GM18519 (cell line): ENCODE data around the gene MSI2.

Experiments
- ATAC-seq: cut with Tn5 transposase; IDR thresholded peaks from one replicate; pipeline ENCODE4 v1.9.1; 2021; ENCODE audit warnings: mild to moderate bottlenecking, moderate library complexity; ENCODE audit not compliant: unreplicated experiment, low FRiP score

The MSI2 gene

DNA sequence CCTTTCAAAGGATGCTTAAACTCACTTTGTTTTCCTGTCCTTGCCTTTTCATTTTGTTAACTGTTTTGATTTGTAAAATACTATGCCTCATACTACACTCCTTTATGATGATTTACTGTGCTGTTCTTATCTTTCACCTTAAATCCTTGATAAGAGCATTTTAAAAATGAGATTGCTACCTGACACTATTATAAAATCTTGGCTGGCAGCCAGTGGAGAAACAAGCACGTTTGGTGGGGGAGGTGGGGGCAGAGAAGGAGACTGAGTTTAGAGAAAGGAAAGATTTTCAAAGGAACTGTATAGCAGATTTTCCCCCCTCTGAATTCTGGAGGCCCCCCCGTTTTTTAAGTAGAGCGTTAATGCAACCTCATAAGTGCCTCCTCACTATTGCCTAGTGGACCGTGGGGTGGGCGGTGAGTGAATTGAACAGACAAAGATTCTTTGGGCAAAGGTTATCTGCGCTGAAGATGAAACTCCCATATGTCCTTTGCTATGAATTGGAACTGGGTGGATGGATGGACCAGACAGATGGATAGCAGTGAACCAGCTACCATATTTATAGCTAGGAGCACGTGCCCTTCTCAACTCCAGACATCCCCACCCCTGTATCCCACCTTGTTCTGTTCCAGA is 288.6 kb downstream of the MSI2 start:
- no peak for ATAC-seq

- ATAC-seq, result no peak
Observed at GRCh38 chr17:57545731-57546342, 289.5 kb downstream of the MSI2 start.

DNA sequence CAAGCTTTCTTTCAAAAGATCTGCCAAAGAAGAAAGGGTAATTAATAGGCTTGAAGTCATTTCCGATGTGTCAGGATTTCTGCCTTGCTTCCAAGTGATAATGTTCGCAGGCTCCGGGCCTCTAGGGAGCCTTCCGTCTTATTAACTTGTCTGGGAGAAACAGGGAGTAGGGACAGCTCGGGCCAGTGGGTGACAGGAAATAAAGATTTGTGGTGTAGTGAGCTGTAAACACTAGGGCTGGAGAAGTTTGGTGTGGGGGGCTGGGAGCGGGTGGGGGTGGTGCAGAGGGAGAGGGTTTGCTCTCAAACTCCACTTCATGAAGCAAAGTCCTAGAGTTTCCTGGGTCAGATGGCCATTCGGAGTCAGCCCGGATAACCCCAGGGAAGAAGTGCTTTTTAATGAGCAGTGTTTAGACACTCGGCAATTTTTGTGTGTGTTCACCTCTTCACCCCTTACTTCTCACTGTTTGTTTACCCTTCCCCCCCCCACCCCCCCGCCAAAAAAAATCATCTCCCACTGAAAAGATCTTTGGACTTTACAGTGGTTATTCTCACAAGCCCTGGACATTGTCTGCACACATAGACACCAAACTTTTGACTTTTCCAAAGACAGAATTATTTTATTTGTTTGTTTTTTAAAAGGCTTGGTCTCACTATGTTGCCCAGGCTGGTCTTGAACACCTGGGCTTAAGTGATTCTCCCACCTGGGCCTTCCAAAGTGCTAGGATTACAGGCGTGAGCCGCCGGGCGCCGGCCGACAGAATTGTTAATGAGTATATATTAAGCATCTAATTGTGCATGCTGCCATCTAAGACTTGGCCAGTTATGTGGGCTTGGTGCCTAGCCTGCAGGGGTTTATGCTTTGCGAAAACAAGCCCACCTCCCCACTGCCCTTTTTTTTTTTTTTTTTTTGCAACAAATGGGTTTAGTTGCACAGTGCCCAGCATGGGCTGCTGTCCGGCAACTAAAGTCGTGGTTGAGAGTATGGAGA is 292.4 kb downstream of the MSI2 start:
- ATAC-seq, result no peak

DNA sequence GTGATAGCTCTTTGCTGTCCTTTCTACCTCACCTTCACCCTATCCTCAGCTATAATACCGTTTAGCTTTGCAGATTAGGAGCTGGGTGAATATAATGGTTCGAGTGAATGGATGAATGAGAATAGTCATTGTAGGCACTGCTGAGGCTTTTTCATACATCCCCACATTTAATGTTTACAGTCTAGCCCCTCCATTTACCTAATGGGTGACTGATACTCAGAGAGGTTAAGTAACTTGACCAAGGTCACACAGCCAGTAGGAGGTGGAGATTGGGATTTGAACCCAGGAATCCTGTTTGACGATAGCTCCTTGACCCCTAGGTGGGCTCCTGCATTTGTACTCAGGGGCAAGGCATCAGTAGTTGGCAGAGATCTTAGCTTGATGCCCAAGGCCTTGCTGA is 293.1 kb downstream of the MSI2 start:
- no peak for ATAC-seq

DNA sequence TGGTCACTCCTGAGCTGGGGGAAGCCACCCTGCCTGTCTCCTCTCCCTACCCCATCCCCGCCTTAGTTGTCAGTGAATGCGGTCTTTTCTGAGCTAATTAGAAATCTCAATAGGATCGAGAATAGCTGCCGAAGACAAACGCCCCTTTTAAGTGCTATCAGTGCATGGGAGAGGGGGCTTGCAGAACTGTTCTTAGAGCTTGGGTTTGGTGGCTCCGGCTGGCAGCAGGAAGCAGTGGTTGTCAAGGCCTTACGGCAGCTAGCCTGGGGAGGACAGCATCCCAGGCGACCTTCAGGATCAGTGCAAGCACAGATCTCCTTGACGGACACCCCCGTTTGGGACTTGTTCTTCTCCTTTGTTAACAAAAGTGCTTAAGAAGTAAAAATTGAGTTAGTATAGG is 293.7 kb downstream of the MSI2 start:
- ATAC-seq, result no peak

- ATAC-seq, result no peak
Observed at GRCh38 chr17:57550668-57551315, 294.5 kb downstream of the MSI2 start.

DNA sequence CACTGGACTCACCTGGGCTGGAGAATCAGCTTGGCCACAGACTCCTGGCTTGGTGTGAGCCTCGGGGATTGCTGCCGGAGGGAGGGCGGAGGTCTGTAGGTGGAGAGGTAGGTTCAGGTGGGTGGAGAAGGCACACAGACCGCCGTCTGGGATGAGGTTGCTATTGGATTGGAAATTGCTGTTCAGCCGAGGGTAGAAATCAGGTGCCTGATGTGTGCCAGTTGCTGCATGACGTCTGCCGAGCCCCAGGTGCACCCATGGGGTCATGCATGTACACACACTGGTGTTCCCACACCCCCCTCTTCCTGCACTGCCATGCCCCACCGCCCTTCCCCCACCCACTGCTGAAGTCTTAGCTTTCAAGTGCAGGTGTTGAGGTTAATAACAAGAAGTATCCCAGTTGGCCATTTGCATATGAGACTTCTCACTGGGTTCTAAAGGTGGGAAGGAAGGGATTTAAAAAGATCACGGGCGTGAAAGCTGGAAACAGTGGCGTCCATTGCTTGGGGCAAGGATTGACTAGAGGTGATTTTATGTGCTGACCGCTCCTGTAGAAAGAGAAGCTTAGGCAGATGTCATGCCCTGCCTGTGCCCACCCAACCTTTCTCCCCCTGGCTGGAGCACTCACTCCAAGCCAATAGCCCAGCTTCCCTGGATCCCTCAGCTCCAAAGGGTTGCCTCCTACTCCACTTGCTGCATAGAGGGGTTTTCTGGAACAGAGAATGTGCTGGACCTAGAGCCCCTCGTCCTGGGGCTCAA is 295.2 kb downstream of the MSI2 start:
- ATAC-seq, result no peak

GRCh38 chr17:57552114-57552624 is 295.8 kb downstream of the MSI2 start:
- ATAC-seq, result no peak

- ATAC-seq, result no peak
Observed at GRCh38 chr17:57553526-57553925, 297.2 kb downstream of the MSI2 start.

- no peak for ATAC-seq
Observed at GRCh38 chr17:57553991-57554825, 297.9 kb downstream of the MSI2 start.

DNA sequence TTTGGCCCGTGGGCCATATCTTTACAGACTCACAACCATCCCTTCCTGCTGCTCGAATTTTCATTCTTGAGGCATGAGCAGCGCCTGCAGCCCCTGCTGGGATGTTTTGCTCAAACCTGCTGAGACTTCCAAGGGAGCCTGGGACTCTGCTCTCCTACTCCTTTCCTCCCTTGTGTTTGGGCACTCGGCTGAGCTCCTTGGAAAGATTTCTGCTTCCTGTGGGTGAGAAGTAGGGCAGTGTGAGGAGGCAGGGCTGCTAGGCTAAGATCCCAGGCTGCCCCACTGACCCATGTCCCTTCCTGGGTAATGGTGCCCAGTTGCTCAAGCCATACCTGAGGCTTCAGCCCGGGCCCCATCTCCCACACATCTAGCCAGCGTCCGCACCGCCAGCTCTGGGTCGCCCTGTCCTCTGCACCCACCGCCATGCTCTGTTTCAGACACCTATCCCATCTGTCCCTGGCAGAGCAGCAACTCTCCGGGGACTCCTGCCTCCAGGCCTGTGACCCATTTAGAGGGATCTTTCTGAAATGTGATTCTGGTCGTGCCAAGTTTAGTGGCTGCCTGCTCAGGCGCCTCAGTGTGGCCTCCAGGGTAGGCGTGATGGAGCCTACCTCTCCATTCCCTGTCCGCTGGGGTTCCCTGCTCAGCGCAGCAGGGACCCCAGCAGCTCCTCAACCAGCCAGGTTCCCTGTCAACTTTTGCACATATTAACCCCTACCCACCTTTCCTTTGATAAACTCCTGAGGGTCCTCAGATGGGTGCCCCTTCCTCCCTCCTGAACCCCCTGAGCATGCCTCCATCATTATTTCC is 298.7 kb downstream of the MSI2 start:
- ATAC-seq, result no peak

DNA sequence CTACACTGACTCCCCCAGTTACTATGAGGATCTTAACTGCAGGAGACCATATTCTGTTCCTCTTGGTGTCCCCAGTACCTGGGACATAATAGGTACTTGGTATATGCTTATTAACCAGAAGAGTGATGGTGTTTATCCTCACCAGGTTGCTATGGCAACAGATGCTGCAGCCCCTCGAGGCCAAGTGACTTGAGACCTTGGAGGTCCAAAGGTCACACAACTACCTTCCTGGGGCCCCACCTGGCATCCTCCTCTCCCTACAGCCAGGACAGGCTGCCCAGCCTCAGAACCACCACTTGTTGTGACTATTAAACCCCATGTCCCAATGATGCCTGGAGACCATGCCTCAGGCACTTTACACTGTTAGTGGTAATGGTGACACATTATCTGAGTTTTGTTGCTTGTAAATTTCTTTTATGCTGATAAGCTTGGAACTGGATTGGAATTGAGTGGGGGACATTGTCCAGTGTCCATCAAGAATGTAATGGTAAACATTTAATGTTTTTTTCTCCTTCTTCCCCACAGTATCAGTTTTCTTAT is 299.4 kb downstream of the MSI2 start:
- ATAC-seq, result no peak

DNA sequence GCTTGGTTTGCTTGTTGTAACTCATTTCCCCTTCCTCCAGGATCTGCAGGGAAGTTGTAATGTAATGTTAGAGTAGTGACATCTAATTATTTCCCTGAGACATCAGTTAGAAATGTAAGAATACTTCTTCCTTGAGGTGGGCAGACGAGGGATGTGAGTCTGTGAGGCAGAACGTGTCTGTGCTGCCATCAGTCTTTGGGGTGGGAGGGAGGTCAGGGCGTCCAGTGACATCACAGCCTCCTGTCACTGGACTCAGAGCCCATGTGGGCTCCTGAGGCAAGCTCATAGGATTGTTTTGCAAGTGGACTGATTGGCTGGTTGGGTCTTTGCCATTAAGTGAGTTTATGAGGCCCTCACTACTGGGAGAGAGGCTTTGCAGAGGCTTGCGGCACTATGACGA is 300.0 kb downstream of the MSI2 start:
- no peak for ATAC-seq

DNA sequence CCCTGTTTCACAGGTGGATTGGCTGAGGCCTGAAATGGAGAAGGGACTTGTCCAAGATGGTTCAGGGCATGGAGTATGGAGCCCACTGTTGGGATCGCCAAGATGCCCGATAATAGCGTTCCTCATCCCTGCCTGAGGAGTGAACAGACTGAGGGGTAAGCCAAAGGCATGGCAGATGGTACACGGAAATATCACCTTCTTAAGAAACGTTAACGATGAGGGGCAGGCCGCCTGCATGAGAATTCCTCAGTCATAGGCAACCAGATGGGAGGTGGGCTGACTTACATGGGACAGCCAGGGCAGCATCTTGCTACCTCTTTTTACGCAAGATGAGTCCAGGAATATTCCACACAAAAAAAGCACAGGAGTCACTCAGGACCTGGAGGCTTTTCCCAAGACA is 300.7 kb downstream of the MSI2 start:
- ATAC-seq, result no peak

- no peak for ATAC-seq
Observed at GRCh38 chr17:57557416-57557815, 301.1 kb downstream of the MSI2 start.

- no peak for ATAC-seq
Observed at GRCh38 chr17:57557834-57558681, 301.7 kb downstream of the MSI2 start.

- no peak for ATAC-seq
Observed at GRCh38 chr17:57559226-57559625, 302.9 kb downstream of the MSI2 start.
